HEK293 (cell line): ENCODE results near the gene FAM170A.

Experiments
- CTCF ChIA-PET: fragments of 350-600 bp; formaldehyde crosslinking; extraction: SDS; loops from one replicate; lab custom pipeline; 2021; ENCODE audit warnings: antibody characterized with exemption; lab: Yijun Ruan, JAX
- POLR2A ChIA-PET: fragments of 300-600 bp; formaldehyde crosslinking; extraction: SDS; loops from one replicate; lab custom pipeline; 2020; ENCODE audit warnings: antibody characterized with exemption, inconsistent platforms; lab: Yijun Ruan, JAX
- H3K27ac ChIP-seq: fragments of 200-500 bp; sonication (Bioruptor generic); 2 replicates; pipeline ENCODE4 v1.5.1; 2014; ENCODE audit warnings: low read depth, low read length, control low read depth, inconsistent platforms; ENCODE audit errors: extremely low read depth
- H3K36me3 ChIP-seq, 2 experiments: fragments of 200-500 bp in 1 of 2; sonication (Bioruptor generic) in 1 of 2; 1 replicate in 1 of 2; 2 replicates in 1 of 2; pipeline ENCODE4 v1.5.1; 2014 to 2017; ENCODE audit warnings: inconsistent platforms in 2 of 2, low read length in 2 of 2; ENCODE audit not compliant: control insufficient read depth in 2 of 2, insufficient read depth in 1 of 2
- H3K4me1 ChIP-seq: fragments of 200-500 bp; sonication (Bioruptor generic); 2 replicates; pipeline ENCODE4 v1.5.1; 2014; ENCODE audit warnings: mild to moderate bottlenecking, low read length, inconsistent platforms; ENCODE audit not compliant: control insufficient read depth, insufficient read depth
- H3K4me3 ChIP-seq: 2 replicates; pipeline ENCODE4 v1.5.1; 2011; ENCODE audit warnings: low read depth, mild to moderate bottlenecking, control low read depth, low read length, moderate library complexity
- H3K9me3 ChIP-seq: fragments of 200-500 bp; sonication (Bioruptor generic); 2 replicates; pipeline ENCODE4 v1.5.1; 2014; ENCODE audit warnings: low read depth, low read length, inconsistent platforms; ENCODE audit not compliant: control insufficient read depth, insufficient read depth
- KLF10 ChIP-seq: fragments of 450-650 bp; IDR thresholded peaks from 2 replicates; pipeline ENCODE4 v1.5.1; 2018; ENCODE audit warnings: missing biosample characterization, mild to moderate bottlenecking, missing genetic modification characterization
- OVOL3 ChIP-seq: fragments of 450-650 bp; formaldehyde crosslinking; IDR thresholded peaks from 2 replicates; pipeline ENCODE4 v1.5.1; 2016; ENCODE audit warnings: missing biosample characterization, missing genetic modification characterization
- ZFHX2 ChIP-seq: fragments of 450-650 bp; formaldehyde crosslinking; conservative IDR thresholded peaks from 2 replicates; pipeline ENCODE4 v1.5.1; 2016; ENCODE audit warnings: missing biosample characterization, missing genetic modification characterization
- ZFP3 ChIP-seq: fragments of 450-650 bp; formaldehyde crosslinking; IDR thresholded peaks from 2 replicates; pipeline ENCODE4 v1.5.1; 2016; ENCODE audit warnings: low read depth, missing biosample characterization, missing genetic modification characterization
- ZNF138 ChIP-seq: fragments of 450-650 bp; formaldehyde crosslinking; IDR thresholded peaks from 2 replicates; pipeline ENCODE4 v1.5.1; 2016; ENCODE audit warnings: missing biosample characterization, missing genetic modification characterization, borderline replicate concordance
- ZNF146 ChIP-seq: fragments of 450-650 bp; formaldehyde crosslinking; IDR thresholded peaks from 2 replicates; pipeline ENCODE4 v1.5.1; 2016; ENCODE audit warnings: missing biosample characterization, missing genetic modification characterization
- ZNF174 ChIP-seq: fragments of 450-650 bp; formaldehyde crosslinking; IDR thresholded peaks from 2 replicates; pipeline ENCODE4 v1.5.0; 2017; ENCODE audit warnings: missing biosample characterization, mild to moderate bottlenecking, missing genetic modification characterization
- ZNF19 ChIP-seq: fragments of 450-650 bp; formaldehyde crosslinking; IDR thresholded peaks from 2 replicates; pipeline ENCODE4; 2016; ENCODE audit warnings: missing biosample characterization, missing genetic modification characterization, low read depth
- ZNF221 ChIP-seq: fragments of 450-650 bp; formaldehyde crosslinking; IDR thresholded peaks from 2 replicates; pipeline ENCODE4 v1.5.1; 2017; ENCODE audit warnings: missing biosample characterization, missing genetic modification characterization, borderline replicate concordance
- ZNF248 ChIP-seq: fragments of 450-650 bp; formaldehyde crosslinking; IDR thresholded peaks from 2 replicates; pipeline ENCODE4 v1.5.1; 2017; ENCODE audit warnings: missing biosample characterization, missing genetic modification characterization
- ZNF341 ChIP-seq: fragments of 450-650 bp; formaldehyde crosslinking; IDR thresholded peaks from 2 replicates; pipeline ENCODE4; 2016; ENCODE audit warnings: low read depth, missing biosample characterization, missing genetic modification characterization
- ZNF48 ChIP-seq: fragments of 450-650 bp; formaldehyde crosslinking; IDR thresholded peaks from 2 replicates; pipeline ENCODE4 v1.5.1; 2016; ENCODE audit warnings: missing biosample characterization, missing genetic modification characterization
- ZNF596 ChIP-seq: fragments of 450-650 bp; IDR thresholded peaks from 2 replicates; pipeline ENCODE4 v1.5.0; 2018; ENCODE audit warnings: missing biosample characterization, mild to moderate bottlenecking, missing genetic modification characterization, moderate library complexity
- ZNF785 ChIP-seq: fragments of 450-650 bp; formaldehyde crosslinking; IDR thresholded peaks from 2 replicates; pipeline ENCODE4 v1.5.1; 2016; ENCODE audit warnings: missing biosample characterization, missing genetic modification characterization
- TF ChIP-seq, protein P1 (sequence below): fragments of 450-650 bp; formaldehyde crosslinking; IDR thresholded peaks from 2 replicates; pipeline ENCODE4 v1.5.1; 2017; ENCODE audit warnings: missing biosample characterization, missing genetic modification characterization
- TF ChIP-seq, protein P2 (sequence below): fragments of 450-650 bp; formaldehyde crosslinking; IDR thresholded peaks from 2 replicates; pipeline ENCODE4 v1.5.1; 2016; ENCODE audit warnings: missing biosample characterization, missing genetic modification characterization
- TF ChIP-seq, protein P3 (sequence below): fragments of 450-650 bp; formaldehyde crosslinking; IDR thresholded peaks from 2 replicates; pipeline ENCODE4; 2016; ENCODE audit warnings: missing biosample characterization, missing genetic modification characterization

Gene FAM170A, protein sequence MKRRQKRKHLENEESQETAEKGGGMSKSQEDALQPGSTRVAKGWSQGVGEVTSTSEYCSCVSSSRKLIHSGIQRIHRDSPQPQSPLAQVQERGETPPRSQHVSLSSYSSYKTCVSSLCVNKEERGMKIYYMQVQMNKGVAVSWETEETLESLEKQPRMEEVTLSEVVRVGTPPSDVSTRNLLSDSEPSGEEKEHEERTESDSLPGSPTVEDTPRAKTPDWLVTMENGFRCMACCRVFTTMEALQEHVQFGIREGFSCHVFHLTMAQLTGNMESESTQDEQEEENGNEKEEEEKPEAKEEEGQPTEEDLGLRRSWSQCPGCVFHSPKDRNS

DNA sequence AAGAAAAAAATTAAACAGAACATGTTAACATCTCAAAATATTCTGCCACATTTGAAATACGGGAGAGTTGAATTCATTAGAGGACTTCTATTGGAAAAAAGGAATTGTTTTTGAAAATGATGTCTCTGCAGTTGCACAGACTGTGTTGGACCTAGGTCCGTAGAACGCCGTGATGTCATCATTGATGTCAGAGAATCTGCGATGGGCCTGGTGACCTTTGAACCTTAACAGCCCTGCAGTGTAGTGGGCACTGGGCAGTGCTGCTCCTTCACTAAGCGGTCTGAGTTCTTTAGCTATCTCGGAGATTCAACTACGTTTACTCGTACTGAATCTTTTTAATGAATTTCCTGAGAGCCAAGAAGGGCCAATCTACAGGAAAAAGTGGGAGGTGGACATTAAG is at the start of gene FAM170A:
TSS of gene FAM170A (plus strand) at position 220 of the 400 bp plus-strand sequence. CDS start 211 bp downstream, outside the sequence.
- no peak within 1 kb of the TSS for H3K27ac ChIP-seq
- no peaks in the 10 kb centered on the region for H3K4me1 ChIP-seq
- TF ChIP-seq ZNF785 (tag by site-specific recombination) (no peak), ZNF174 (tag by site-specific recombination) (no peak), ZNF146 (tag by site-specific recombination) (no peak)
- TF ChIP-seq, protein P1, sequence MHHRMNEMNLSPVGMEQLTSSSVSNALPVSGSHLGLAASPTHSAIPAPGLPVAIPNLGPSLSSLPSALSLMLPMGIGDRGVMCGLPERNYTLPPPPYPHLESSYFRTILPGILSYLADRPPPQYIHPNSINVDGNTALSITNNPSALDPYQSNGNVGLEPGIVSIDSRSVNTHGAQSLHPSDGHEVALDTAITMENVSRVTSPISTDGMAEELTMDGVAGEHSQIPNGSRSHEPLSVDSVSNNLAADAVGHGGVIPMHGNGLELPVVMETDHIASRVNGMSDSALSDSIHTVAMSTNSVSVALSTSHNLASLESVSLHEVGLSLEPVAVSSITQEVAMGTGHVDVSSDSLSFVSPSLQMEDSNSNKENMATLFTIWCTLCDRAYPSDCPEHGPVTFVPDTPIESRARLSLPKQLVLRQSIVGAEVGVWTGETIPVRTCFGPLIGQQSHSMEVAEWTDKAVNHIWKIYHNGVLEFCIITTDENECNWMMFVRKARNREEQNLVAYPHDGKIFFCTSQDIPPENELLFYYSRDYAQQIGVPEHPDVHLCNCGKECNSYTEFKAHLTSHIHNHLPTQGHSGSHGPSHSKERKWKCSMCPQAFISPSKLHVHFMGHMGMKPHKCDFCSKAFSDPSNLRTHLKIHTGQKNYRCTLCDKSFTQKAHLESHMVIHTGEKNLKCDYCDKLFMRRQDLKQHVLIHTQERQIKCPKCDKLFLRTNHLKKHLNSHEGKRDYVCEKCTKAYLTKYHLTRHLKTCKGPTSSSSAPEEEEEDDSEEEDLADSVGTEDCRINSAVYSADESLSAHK (tag by site-specific recombination) = no peak
- ChIA-PET POLR2A (no interaction called here), CTCF (no interaction called here)
- no peaks in the 10 kb centered on the region for H3K9me3 ChIP-seq
- no peak within 1 kb of the TSS for H3K4me3 ChIP-seq
- H3K36me3 ChIP-seq = no peaks in the 10 kb centered on the region

DNA sequence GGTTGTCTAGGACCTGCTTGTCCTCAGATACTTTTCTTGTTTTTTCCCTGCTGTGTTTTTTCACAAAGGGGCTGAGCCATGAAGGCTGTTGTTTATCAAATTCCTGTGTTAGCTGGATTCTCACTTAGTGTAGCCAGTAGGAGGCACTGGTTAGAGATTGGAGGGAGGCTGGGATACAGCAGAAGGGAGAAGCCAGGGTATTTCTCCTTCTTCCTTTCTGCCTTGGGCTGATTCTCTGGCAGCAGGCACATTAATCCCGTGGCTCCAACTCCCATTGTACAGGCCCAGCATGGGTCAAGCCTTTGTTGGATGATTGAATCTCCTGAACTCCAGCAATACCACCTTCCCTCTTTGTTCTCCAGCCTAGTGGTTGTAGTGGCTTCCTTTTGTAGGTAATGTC is 46.4 kb upstream of the FAM170A start:
- no peaks in the 10 kb centered on the region for H3K9me3 ChIP-seq
- TF ChIP-seq ZNF221 (tag by site-specific recombination) = no peak
- no peak for TF ChIP-seq ZNF138 (tag by site-specific recombination)
- TF ChIP-seq ZNF248 (tag by site-specific recombination) = no peak
- TF ChIP-seq KLF10 (tag by site-specific recombination) = no peak
- TF ChIP-seq, protein P2, sequence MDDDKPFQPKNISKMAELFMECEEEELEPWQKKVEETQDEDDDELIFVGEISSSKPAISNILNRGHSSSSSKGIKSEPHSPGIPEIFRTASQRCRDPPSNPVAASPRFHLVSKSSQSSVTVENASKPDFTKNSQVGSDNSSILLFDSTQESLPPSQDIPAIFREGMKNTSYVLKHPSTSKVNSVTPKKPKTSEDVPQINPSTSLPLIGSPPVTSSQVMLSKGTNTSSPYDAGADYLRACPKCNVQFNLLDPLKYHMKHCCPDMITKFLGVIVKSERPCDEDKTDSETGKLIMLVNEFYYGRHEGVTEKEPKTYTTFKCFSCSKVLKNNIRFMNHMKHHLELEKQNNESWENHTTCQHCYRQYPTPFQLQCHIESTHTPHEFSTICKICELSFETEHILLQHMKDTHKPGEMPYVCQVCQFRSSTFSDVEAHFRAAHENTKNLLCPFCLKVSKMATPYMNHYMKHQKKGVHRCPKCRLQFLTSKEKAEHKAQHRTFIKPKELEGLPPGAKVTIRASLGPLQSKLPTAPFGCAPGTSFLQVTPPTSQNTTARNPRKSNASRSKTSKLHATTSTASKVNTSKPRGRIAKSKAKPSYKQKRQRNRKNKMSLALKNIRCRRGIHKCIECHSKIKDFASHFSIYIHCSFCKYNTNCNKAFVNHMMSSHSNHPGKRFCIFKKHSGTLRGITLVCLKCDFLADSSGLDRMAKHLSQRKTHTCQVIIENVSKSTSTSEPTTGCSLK (tag by site-specific recombination) = no peak
- TF ChIP-seq ZNF596 = no peak
- no peak for TF ChIP-seq OVOL3 (tag by site-specific recombination)
- no peak for TF ChIP-seq ZFHX2 (tag by site-specific recombination)
- TF ChIP-seq, protein P3, sequence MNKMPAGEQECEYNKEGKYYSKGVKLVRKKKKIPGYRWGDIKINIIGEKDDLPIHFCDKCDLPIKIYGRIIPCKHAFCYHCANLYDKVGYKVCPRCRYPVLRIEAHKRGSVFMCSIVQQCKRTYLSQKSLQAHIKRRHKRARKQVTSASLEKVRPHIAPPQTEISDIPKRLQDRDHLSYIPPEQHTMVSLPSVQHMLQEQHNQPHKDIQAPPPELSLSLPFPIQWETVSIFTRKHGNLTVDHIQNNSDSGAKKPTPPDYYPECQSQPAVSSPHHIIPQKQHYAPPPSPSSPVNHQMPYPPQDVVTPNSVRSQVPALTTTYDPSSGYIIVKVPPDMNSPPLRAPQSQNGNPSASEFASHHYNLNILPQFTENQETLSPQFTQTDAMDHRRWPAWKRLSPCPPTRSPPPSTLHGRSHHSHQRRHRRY (tag by site-specific recombination) = no peak
- no peak for TF ChIP-seq ZNF48 (tag by site-specific recombination)
- TF ChIP-seq ZNF19 (tag by site-specific recombination) = no peak
- TF ChIP-seq ZNF341 (tag by site-specific recombination) = no peak
- TF ChIP-seq ZFP3 (tag by site-specific recombination) = no peak
- H3K27ac ChIP-seq = no peak overlapping the region
- ChIA-PET CTCF (interaction anchor here (0.7 kb wide), 1 partner anchor 62 kb away, joined by 3 read pairs; no protein-coding TSS in a partner anchor), POLR2A (no interaction called here)
- H3K4me1 ChIP-seq = no peaks in the 10 kb centered on the region
- H3K4me3 ChIP-seq = no peak overlapping the region
- H3K36me3 ChIP-seq = no peaks in the 10 kb centered on the region
